Fibroblast of the aortic adventitia (primary cell): Measurements from ENCODE around the gene TAS2R3. TPM values are rescaled to one million over a fixed set of nuclear protein-coding genes. Genes with fewer than 3 reads are reported as not detected.

Source experiments
- DNase-seq: peaks from one replicate; pipeline ENCODE4 v3.0.0-alpha.2; 2010; ENCODE audit warnings: low read depth
- H3K4me3 ChIP-seq: 2 replicates; pipeline ENCODE4 v1.5.1; 2011; ENCODE audit warnings: low read depth, mild to moderate bottlenecking, control low read depth, low read length, moderate library complexity
- total RNA-seq: library from RNA; depleted of rRNA; stranded (reverse); fragments of >200 nt; gene quantifications from 2 replicates; pipeline ENCODE4 v1.2.3, GENCODE V29; 2012; ENCODE audit warnings: low replicate concordance
- TF ChIP-seq, protein P1 (sequence below): IDR thresholded peaks from 2 replicates; pipeline ENCODE4 v1.5.1; 2011; ENCODE audit warnings: mild to moderate bottlenecking, low read length, control low read depth, inconsistent platforms; ENCODE audit not compliant: insufficient read depth

TAS2R3 gene, protein sequence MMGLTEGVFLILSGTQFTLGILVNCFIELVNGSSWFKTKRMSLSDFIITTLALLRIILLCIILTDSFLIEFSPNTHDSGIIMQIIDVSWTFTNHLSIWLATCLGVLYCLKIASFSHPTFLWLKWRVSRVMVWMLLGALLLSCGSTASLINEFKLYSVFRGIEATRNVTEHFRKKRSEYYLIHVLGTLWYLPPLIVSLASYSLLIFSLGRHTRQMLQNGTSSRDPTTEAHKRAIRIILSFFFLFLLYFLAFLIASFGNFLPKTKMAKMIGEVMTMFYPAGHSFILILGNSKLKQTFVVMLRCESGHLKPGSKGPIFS
- total RNA-seq: 1.2 and 2.5 TPM in 2 replicates

DNA sequence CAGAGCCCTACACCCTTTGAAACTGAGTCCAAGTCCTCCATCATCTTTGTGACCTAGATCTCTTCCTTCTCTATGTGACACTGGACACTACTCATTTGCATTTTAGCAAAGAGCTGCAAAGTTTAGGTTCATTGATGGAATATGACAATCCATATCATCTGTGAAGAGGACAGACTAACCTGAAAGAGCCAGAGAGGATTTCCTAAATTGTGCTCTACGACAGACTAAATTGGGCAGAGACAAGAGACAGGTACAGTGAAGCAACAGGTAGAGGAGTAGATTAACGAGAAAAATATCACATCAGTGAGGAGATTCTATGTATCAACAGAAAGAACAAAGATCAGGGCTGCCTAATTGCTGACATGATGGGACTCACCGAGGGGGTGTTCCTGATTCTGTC, at the start of gene TAS2R3:
Gene TAS2R3, plus strand, starts transcription at position 301 of the 400 bp plus-strand sequence. Its CDS starts 62 bp downstream, at position 363.
- no peak within 1 kb of the TSS for H3K4me3 ChIP-seq
- no peak for DNase-seq
- TF ChIP-seq, protein P1, sequence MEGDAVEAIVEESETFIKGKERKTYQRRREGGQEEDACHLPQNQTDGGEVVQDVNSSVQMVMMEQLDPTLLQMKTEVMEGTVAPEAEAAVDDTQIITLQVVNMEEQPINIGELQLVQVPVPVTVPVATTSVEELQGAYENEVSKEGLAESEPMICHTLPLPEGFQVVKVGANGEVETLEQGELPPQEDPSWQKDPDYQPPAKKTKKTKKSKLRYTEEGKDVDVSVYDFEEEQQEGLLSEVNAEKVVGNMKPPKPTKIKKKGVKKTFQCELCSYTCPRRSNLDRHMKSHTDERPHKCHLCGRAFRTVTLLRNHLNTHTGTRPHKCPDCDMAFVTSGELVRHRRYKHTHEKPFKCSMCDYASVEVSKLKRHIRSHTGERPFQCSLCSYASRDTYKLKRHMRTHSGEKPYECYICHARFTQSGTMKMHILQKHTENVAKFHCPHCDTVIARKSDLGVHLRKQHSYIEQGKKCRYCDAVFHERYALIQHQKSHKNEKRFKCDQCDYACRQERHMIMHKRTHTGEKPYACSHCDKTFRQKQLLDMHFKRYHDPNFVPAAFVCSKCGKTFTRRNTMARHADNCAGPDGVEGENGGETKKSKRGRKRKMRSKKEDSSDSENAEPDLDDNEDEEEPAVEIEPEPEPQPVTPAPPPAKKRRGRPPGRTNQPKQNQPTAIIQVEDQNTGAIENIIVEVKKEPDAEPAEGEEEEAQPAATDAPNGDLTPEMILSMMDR: no peak

GRCh38 chr7:141714571-141714970, 49.3 kb upstream of the TAS2R3 start:
- TF ChIP-seq, protein P1: no peak
- DNase-seq: no peak
- no peak overlapping the region for H3K4me3 ChIP-seq

DNA sequence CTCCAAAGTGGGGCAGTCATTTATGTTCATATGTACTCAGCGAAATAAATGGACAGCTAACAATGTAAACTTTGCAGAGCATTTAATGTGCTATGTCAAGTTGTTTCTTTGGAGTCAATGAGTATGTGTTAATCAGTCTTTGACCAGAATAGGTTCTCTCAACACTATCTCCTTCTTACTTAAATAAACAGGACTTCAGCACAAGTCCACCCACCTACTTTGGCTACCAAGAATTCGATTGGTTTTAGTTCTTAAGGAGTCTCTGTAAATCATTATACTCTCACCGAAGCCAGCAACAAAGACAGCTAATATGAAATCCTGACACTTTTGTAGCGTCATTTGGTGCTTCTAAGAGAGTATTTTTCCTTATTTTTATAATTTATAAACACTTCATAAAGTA, 48.9 kb upstream of the TAS2R3 start:
- no peak overlapping the region for H3K4me3 ChIP-seq
- TF ChIP-seq, protein P1: no peak
- no peak for DNase-seq

- TF ChIP-seq, protein P1: no peak
- DNase-seq: no peak
- no peak overlapping the region for H3K4me3 ChIP-seq
Observed at GRCh38 chr7:141715794-141716689, 47.9 kb upstream of the TAS2R3 start.

DNA sequence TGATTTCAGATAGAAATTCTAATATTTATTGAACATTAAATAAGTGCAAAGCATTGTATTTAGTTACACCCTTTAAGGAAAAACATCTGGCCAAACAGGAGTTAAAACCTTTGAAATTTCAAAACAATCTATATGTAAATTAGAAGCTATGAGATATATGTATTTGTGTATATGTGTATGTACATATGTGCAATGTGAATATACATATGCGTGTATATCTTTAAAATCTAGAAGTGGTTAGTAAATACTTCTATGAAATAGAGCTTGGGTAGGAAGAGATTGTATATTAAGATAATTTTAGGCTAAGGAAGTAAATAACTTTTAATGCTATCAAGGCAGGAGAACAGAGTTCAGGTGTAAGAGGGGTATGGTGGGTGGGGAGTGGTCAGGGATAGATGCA, 46.4 kb upstream of the TAS2R3 start:
- H3K4me3 ChIP-seq: no peak overlapping the region
- TF ChIP-seq, protein P1: no peak
- DNase-seq: no peak

DNA sequence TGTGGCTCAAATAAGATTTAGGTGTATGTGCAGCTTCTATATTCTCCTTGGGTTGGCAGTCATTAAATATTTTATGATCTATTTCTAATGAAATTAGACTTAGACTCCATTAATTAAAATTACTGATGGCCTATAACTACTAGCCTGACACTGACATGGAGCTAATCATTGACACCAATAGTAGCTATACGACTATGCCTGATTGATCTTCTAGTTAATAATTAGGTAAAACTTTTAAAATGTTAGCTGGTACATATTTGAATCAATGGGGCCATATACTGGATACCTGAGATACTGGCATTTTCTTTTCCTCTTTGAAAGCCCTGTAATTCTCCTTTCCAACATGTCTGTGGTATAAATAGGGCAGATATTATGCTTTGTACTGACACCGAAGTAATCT, 41.4 kb upstream of the TAS2R3 start:
- TF ChIP-seq, protein P1: no peak
- no peak overlapping the region for H3K4me3 ChIP-seq
- DNase-seq: no peak
